Raji (cell line): ENCODE data around the gene MRS2.

Experiments used
- POLR2A ChIP-seq: IDR thresholded peaks from 2 replicates; pipeline ENCODE4 v1.6.1; 2011; ENCODE audit warnings: low read depth, low read length, control low read depth; ENCODE audit not compliant: insufficient read depth

MRS2 gene, protein sequence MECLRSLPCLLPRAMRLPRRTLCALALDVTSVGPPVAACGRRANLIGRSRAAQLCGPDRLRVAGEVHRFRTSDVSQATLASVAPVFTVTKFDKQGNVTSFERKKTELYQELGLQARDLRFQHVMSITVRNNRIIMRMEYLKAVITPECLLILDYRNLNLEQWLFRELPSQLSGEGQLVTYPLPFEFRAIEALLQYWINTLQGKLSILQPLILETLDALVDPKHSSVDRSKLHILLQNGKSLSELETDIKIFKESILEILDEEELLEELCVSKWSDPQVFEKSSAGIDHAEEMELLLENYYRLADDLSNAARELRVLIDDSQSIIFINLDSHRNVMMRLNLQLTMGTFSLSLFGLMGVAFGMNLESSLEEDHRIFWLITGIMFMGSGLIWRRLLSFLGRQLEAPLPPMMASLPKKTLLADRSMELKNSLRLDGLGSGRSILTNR

DNA sequence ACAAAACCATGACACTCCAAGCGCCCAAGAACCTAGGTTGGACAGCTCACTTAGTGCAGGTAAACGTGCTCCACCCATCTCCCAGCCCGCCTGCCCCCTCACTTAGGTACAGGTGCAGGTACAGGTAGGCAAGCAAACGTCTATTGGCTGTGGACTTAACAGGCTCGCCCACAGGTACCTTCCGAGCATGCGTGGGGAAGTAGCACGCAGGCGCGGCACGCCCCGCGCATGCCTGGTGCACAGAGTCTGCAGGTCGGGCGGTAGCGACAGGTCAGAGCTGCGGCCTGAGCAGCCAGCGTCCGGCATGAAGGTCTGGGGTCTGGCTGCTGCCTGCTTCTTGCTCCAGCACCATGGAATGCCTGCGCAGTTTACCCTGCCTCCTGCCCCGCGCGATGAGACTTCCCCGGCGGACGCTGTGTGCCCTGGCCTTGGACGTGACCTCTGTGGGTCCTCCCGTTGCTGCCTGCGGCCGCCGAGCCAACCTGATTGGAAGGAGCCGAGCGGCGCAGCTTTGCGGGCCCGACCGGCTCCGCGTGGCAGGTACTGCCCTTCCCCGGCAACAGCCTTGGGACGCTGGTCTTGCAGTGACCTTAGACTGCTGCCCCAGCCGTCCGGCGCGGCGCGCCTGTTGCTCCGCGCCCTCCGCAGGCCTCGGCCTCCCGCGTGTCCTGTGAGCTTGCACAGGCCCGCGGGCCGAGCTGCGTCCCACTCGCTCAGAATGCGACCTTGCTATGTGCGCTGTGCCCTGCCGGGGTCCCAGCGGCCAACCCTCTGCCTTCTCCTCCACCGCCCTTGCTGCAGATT, at the start of gene MRS2:
Gene MRS2, plus strand, starts transcription at position 240 of the 804 bp plus-strand sequence. Its CDS starts 111 bp downstream, at position 351.
- TF ChIP-seq POLR2A: peak; percentile 99

DNA sequence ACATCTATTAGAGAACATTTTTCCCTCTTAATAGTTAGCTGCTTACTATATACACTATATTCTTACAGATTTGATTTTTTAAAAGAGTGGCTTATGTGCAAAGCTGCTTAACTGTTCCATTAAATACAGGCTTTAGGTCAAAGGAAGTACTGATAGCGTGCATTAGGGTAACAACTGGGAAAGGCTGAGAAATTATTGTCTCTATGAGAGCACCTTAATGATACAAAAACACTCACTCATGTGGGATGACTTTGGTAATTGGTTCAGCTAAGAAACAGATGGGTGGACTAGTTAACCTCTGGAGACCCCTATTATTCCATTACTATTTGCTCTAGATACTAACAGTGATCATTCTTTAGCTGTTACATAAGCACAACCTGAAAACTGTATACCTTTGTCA, 48.9 kb upstream of the MRS2 start:
- TF ChIP-seq POLR2A: no peak

DNA sequence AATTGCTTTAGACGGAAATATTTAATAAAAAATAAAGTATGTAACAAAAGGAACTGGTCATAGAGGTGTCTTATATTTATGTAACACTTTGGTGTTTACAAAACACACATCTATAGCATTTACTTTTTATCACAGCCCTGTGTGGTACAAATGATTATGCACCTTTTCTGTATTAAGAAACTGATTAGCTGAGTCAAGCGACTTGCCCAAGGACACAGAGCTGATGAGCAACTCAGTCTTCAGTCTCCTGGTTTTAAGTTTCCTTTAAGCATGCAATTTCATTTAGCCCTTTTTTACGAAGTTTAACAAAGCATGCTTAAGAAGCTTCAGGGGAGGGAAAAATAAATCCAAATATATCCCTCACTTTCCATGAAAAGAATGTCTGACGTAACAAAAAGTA, 47.3 kb upstream of the MRS2 start:
- no peak for TF ChIP-seq POLR2A

DNA sequence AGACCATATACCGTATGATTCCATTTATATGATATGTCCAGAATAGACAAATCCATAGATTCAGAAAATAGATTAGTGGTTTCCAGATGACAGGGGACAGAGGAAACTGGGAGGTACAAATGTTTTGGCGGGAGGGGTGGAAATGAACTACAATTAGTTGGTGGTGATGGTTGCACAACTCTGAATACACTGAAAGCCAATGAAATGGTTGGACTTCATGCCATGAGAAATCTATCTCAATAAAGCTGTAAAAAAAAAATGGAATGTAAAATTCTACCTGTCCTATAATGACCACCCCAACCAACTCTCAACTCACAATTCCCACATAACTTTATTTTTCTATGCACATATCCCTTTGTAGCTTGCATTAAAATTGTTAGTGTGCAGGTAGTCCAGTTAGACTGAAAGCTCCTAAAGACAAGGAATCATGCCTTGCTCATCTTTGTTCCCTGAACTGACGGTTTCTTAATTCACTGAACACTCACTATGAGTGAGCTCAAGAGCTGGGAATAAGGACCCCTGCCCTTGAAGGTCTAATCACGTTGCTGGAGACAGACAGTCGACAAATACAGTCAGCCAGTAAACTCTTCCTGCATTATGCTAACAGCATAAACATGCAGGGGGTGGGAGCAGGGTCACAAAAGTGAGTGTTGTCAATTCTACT, 46.3 kb upstream of the MRS2 start:
- no peak for TF ChIP-seq POLR2A

DNA sequence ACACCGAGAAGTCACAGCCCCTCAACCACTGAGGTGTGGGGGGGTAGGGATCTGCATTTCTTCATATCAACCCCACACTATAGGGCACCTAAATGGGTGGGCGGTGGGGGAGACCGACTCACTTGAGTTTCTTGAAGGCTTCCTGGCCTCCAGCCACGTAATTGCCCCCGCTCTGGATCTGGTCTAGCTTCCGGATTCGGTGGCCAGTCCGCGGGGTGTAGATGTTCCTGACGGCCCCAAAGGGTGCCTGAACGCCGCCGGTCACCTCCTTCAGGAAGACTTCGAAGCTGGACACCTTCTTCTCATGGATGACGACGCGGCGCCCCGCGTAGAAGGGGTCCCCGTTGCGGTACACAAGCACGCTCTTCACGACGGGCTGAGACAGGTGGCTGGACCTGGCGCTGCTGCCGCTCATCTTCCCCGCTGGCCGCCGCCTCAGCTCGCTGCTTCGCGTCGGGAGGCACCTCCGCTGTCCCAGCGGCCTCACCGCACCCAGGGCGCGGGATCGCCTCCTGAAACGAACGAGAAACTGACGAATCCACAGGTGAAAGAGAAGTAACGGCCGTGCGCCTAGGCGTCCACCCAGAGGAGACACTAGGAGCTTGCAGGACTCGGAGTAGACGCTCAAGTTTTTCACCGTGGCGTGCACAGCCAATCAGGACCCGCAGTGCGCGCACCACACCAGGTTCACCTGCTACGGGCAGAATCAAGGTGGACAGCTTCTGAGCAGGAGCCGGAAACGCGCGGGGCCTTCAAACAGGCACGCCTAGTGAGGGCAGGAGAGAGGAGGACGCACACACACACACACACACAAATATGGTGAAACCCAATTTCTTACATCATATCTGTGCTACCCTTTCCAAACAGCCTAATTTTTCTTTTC, 45.2 kb upstream of the MRS2 start, which contains the start of gene DCDC2:
Gene DCDC2, minus strand, starts transcription at position 724 of the 883 bp plus-strand sequence. Its CDS starts 309 bp downstream, at position 415.
- TF ChIP-seq POLR2A: no peak

DNA sequence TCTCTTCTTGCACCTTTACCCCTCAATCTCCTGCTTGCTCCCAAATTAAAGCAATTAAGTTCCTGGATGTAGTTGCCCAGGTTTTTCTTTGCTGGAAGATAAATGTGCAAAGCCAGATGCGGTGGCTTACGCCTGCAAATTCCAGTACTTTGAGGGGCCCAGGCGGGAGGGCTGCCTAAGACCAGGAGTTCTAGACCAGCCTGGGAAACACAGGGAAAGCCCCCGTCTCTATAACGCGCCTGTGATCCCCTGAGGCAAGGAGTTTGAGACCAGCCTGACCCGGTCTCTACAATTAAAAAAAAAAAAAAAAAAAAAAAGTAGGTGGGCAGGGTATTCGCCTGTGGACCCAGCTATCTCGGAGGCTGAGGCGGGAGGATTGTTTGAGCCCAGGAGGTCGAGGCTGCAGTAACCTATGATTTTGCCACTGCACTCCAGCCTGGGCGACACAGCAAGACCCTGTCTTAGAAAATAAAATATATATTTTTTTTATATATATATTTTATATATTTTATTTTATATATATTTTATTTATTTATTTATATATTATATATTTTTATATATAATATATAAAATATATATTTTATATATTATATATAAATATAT, 44.4 kb upstream of the MRS2 start:
- TF ChIP-seq POLR2A: no peak

DNA sequence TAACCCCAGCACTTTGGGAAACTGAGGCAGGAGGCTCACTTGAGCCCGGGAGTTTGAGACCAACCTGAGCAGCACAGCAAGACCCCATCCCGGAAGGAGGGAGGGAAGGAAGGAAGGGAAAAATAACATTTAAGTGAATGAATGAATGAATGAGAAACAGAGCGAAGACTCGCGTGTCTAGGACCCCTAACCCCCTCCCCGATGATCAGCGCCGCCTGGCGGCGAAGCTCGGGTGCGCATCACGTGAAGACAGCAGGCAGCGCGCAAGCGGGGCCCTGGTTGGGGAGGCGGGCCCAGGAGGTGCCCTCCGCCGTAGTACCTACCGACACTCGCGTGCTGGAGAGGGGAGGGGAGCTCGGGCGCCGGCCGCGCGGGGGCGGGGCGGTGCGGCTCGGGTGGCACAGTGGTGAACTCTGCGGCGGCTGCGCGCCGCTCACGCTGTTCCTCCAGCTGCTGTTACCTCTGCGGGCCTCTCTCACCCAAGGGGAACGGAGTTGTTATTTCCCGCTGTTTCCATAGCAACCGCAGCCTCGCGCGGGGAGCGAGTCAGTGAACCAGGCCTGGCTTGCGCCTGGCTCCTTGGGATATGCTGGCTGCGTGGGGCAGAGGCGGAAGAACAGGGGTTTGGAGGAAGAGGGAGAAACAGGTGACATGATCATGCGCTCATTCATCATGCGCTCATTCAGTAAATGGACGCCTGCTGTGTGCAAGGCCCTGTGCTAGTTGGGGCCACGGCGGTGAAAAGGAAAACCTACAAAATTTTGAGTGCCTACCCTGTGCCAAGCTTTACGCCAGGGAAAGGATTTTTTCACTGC, 42.9 kb upstream of the MRS2 start:
- TF ChIP-seq POLR2A: no peak

DNA sequence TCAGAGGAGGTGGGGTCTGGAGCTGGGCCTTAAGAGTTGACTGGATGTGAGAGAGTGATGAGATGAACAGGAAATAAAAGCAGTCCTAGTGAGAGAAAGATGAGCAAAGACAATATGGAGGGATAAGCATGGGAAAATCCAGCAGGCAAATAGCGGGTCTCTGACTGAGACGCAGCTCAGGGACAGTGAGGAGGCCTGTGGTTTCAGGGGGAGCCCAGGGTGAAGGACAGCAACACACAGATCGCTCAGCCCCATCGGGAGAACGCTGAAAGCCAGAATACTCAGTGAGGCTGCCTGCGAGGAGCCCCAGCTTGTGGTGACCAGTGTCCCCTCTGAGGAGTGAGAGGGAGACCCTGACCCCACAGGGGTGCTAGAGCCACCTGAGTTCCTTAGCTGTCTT, 28.1 kb upstream of the MRS2 start:
- TF ChIP-seq POLR2A: no peak

DNA sequence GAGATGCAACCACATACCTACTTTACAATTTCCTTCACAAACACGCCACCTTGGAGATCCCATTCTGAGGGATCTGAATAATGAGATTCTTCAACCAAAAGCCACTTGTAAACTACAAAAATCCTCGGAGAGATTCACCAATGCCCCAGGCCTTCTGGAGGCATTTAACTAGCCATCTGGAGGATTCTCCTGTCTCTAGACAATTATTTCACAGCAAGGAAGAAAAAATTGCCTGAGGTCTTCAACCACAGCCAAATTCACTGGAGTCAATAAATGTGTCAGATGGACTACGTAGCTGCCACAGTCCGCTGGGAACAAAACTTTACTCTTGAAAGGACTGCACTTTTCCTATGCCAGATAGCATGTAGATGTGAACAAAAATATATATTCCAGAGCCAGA, 25.9 kb upstream of the MRS2 start:
- TF ChIP-seq POLR2A: no peak

DNA sequence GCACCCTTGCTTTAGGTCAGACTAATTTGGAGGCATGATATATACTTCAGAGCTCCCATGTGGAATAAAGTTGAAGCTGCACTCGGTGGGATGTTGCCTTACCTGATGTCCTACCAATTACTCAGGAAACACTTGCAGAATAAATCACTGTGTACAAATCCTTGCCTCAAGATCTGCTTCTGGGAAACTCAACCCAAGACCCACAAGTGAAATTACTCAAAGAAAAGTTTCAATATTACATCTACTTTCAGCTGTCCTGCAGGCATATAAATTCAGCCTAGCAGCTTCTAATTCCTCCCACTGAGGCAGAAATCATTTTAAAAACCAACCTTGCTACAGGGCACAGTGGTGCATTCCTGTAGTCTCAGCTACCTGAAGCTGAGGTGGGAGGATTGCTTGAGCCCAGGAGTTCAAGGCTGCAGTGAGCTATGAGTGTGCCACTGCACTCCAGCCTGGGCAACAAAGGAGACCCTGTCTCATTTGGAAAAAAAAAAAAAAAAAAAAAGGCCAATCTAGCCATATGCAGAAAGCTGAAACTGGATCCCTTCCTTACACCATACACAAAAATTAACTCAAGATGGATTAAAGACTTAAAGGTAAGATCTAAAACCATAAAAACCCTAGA, 24.2 kb upstream of the MRS2 start:
- no peak for TF ChIP-seq POLR2A

DNA sequence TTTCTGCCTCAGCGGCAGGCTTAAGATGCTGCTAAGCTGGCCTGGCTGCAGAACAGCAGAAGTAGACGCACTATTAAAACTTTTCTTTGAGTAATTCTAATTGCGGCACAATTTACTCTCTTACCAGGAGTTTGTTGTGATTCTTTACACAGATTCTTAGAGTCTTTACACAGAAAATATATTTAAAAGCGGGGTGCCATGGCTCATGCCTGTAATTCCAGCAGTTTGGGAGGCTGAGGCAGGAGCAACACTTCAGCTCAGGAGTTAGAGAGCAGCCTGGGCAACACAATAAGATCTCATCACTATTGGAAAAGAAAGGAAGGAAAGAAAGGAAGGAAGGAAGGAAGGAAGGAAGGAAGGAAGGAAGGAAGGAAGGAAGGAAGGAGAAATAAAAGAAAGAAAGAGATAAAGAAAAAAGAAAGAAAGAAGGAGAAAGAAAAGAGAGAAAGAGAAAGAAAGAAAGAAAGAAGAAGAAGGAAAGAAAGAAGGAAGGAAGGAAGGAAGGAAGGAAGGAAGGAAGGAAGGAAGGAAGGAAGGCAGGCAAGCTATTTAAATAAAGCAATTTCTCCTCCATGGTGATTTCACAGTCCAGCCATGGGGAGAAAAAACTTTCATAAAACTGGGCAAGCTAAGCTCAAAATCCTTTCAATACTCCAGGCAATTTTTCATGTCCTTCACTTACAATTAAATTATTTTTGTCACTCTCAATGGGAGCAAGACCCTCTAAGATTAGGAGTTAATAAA, 21.1 kb upstream of the MRS2 start:
- TF ChIP-seq POLR2A: no peak

DNA sequence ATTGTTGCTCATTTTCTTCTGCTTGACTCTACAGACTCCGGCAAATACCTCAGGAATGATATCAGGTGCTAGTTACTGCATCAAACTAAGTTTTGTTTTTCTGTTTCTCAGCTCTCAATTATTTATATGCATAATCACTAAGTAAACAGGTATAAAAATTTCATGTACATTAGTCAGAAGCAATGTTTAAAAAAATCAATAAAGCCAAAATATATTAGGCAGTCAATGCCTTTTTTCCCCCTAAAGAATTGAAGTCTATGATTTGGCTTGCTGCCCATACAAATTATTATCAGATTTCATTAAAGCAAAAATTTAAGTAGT, 20.6 kb upstream of the MRS2 start:
- TF ChIP-seq POLR2A: no peak

DNA sequence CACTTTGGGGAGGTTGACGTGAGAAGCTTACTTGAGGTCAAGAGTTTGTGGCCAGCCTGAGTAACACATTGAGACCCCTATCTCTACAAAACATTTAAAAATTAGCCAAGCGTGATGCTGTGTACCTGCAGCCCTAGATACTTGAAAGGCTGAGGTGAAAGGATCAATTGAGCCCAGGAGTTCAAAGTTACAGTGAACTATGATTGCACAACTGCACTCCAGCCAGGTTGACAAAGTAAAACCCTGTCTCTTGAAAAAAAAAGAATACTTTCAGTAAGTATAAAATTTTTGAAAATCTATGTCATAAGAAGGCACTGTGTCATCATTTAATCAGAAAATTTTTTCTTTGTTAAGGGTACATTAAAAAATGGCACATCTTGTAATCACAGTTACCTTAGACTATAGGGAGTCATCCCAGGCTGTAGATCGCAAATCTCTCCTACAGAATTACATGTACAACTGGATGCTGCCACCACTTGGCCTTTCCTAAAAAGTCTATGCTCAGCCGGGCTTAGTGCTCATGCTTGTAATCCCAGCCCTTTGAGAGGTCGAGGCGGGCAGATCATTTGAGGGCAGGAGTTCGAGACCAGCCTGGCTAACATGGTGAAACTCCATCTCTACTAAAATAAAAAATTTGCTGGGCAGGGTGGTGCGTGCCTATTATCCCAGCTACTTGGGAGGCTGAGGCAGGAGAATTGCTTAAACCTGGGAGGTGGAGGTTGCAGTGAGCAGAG, 17.0 kb upstream of the MRS2 start:
- no peak for TF ChIP-seq POLR2A
